GM18519 (cell line): Measurements from ENCODE around the gene HOMER1.

Experiments
- ATAC-seq: cut with Tn5 transposase; IDR thresholded peaks from one replicate; pipeline ENCODE4 v1.9.1; 2021; ENCODE audit warnings: mild to moderate bottlenecking, moderate library complexity; ENCODE audit not compliant: unreplicated experiment, low FRiP score

The HOMER1 gene

GRCh38 chr5:79491690-79492317 lies 22.1 kb downstream of the HOMER1 start:
- ATAC-seq = no peak

- ATAC-seq = no peak
Observed at GRCh38 chr5:79490323-79490936, 23.5 kb downstream of the HOMER1 start.

DNA sequence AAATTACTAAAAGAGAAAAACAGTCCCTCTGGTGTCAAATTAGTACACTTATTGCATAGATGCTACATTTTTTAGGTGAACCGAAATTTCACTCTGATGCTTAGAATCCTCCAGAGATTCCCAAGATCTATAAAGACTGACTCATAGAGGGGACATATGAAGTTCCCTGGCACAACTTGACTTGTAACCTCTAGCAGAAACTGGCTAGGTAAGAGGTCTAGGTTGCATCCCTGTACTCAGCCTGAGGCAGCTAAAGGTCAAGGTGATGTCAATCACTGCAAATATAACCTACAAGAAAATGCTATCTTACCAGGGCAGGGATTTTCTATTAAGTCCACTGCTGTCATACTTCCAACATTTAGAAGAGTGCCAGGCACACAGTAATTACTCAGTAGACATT lies 24.2 kb downstream of the HOMER1 start:
- ATAC-seq = no peak

- no peak for ATAC-seq
Observed at GRCh38 chr5:79488775-79489174, 25.2 kb downstream of the HOMER1 start.

DNA sequence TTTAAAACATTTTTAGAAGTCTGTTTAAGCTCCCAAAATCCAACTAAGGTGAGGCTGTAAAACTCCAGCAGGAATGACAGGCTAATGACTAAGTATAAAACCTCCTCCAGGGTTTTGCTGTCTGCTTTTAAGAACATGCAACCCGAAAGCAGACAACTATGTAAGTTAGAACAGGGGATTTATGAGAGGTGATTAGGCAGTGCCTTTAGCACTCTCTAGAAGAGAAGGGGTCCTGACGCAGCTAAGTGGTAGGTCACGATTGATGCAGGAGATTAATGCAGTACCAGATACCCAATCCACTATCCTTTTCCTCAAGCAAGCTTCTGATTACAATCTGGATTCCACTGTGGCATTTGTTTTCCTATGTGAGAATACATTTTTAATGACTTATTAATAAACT lies 25.9 kb downstream of the HOMER1 start:
- no peak for ATAC-seq

- ATAC-seq = no peak
Observed at GRCh38 chr5:79487251-79487650, 26.7 kb downstream of the HOMER1 start.

GRCh38 chr5:79486116-79486515 lies 27.8 kb downstream of the HOMER1 start:
- ATAC-seq = no peak

DNA sequence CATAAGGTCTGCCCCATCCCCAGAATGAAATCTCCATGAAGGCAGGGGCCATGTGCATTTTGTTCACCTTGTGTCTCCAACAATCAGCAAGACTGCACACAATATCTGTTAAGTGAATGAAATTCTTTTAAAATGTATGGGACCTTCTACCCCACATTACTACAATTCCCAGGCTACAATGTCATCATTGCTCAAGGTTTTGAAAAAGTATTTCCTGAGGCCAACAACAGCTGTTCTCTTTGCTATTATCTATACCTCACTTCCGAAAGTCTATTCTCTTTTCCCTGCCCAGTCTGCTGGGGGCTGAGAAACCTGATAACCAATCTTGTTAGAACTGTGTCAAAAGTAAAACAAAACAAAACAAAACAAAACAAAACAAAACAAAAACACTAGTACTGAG lies 29.2 kb downstream of the HOMER1 start:
- ATAC-seq = no peak

- ATAC-seq = no peak
Observed at GRCh38 chr5:79481574-79481973, 32.4 kb downstream of the HOMER1 start.

DNA sequence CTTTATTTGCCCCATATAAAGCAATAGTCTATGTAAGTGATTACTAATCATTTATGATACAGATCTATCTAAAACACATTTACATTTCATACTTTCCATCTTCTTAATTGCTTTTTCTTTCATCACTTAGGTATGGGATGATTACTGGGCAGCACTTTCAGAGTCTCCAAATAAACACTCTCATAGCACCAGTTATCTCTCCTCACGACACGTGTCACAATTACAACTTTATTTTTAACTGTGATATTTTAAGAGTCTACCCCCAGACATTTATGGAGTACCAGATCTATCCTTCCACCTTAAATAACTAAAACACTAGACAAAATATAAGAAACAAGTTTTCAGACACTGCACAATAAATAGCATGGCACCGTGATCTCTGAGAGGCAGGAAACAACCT lies 32.9 kb downstream of the HOMER1 start:
- no peak for ATAC-seq

- no peak for ATAC-seq
Observed at GRCh38 chr5:79475152-79475466, 38.8 kb downstream of the HOMER1 start.

DNA sequence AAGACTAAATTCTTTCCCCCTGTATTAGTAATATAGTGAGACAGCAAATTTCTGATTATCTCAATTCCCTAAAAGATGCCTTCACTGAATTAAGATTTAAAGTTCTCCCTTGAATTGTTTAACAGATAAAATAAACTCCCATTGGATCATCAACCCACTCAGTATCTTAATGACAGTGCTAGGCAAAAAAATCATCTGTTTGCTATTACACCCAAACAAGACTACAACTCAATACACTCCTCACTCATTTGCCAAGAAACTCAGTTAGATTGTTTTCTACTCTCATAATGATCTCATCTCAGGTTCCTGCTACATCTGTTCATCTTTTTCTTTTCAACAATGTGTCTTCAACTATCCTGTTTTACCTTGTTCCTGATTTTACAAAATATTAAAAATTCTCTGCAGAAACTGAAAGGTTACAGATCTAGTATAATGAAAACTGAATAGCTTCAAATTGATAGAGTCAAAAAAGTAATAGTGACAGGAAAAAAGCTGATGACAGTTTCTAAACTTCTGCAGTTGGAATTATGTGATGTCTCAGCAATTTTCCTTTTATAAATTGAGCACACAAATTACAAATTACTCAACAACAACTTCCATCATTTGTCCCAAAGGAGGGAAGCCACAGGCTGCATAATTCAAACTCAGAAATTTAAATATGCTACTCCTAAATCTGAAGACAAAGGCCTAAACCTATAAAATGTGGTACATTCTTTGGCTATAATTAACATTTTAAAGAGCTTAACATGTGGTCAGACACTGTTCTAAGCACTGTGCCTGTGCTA lies 39.4 kb downstream of the HOMER1 start:
- no peak for ATAC-seq

DNA sequence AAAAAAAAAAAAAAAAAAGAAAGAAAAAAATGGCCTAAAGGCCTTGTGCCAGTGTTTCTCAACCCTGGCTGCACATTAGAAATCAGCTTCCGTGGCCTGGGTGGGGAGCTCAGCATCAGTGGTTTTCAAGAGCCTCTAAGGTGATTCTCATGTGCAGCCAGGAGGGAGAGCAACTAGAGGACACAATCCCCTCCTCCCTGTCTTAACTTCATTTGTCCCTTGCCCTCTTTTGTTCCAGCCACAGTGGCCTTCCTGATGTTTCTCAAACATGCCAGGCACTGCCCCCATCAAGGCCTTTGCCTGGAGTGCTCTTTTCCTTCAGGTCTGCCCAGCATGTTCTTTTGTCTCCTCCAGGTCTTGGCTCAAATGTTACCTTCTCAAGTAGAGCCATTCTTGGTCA lies 42.4 kb downstream of the HOMER1 start:
- ATAC-seq = no peak

GRCh38 chr5:79464695-79465332 lies 49.1 kb downstream of the HOMER1 start:
- no peak for ATAC-seq

GRCh38 chr5:79464278-79464677 lies 49.7 kb downstream of the HOMER1 start:
- ATAC-seq = no peak

GRCh38 chr5:79459626-79460025 lies 54.3 kb downstream of the HOMER1 start:
- no peak for ATAC-seq

DNA sequence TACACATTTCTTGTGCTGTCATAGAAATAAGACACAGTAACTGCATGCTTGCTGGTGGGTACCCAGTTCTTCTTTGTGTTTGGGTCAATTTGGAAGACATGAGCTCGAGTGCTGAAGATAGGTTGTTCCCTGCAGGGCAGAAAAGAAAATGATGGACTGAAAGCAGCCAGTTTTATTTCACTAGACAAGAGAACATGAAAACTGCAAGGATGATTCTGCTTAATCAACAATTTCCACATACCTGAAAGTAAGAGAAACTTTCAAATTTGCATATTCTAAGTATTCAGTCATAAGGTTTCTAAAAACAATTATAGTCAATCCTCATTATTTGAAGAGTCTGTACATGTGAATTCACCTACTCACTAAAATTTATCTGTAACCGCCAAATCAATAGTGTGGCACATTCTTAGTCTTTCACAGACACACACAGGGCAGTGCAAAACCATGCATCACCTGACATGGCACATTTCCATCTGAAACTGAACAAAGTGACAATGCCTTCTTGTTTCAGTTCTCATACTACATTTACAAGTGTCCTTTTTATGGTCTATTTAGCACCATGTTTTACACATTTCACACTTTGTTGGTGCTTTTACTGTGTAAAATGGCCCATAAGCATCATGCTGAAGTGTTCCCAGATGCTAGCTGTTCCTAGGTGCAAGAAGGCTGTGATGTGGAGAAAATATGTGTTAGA lies 56.9 kb downstream of the HOMER1 start:
- ATAC-seq = no peak

DNA sequence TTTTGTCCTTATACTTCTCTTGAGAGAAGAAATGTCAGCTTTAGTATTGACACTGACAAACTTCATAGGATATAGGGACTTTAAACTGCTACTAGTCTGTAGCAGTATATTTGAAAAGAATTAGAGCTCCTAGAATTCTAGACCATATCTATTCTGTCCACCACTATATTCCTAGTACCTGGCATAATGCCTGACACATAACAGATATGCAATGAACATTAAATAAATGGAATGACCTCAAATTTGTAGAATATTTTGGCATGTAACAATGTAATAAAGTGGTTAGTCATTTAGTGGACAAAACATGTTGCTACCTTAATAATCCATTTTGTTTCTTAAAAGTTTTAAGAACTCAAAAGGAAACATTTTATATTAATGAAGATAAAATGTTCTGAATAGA lies 57.5 kb downstream of the HOMER1 start:
- no peak for ATAC-seq

DNA sequence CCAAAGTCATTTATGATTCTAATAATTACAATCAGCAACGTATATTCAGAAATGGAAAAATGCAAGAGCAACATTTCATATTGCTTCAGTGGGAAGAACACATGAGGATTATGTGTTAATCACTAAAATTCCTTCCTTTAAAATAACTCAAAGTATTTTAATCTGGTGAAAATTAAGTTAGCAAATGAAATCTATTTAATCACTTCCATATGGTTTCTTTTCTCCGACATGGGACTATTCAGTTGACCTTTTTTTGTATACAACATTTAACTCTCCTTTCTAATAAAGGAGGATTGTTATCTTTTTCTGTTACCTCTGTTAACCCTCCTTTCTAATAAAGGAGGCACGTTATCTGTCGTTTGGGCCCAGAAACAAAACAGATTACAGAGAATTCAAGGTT lies 59.9 kb downstream of the HOMER1 start:
- no peak for ATAC-seq

DNA sequence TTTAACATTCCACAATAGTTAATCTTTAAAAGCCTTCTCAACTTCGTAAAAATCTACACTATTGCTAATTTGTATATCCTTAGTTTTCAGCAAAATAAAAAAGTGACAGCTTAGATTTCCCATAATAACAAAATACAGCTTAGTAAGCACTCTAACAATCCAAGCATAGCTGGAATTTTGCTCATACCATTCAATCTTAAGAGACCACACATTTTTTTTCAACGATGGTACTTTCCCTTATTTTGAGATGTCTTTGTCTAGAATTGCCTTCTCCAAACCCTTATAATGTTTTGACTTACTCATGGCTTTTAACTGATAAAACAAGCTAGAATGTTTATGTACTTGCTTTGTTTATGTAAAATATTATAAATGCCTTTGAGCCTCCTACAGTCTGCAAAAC lies 65.6 kb downstream of the HOMER1 start:
- ATAC-seq = no peak

DNA sequence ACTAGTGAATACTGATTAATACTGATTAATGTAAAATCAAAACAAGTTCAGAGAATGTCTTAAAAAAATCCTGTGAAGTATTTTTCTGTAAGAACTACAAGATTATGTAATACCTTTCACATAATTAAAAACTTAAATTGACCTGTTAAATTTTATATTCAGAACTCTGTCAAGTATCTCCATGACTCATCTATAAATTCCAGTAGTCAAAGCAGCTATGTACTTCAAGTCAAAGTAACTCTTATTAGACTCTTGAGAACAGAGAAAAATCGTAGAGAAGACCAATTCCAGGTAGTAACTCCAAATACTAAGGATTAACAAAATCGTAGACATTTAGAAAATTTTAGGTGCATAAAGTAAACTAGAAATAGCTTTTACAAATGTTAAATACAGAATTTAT lies 77.1 kb downstream of the HOMER1 start:
- ATAC-seq = no peak
